Measurements from ENCODE around the gene MOB3C.

GRCh38 chr1:46581681-46582455, 34.7 kb downstream of the MOB3C start:
- TF ChIP-seq ZNF274 (IDR thresholded peaks at IDR 0.05; ENCODE audit: low read depth, low read length) (no peak), YY1 (IDR thresholded peaks at IDR 0.05; ENCODE audit: insufficient read depth, insufficient read length) (no peak), SUZ12 (IDR thresholded peaks at IDR 0.05; ENCODE audit: extremely low read depth, insufficient read depth, insufficient read length) (no peak)
